HG02763 (cell line): ENCODE results near the gene FAM193A.
A peak's percentile ranks its signal among the peaks of the same experiment; 100 is the strongest.

Experiments
- ATAC-seq: cut with Tn5 transposase; IDR thresholded peaks from one replicate; pipeline ENCODE4 v1.9.1; 2021; ENCODE audit warnings: mild to moderate bottlenecking, moderate library complexity; ENCODE audit not compliant: unreplicated experiment

Gene FAM193A

DNA sequence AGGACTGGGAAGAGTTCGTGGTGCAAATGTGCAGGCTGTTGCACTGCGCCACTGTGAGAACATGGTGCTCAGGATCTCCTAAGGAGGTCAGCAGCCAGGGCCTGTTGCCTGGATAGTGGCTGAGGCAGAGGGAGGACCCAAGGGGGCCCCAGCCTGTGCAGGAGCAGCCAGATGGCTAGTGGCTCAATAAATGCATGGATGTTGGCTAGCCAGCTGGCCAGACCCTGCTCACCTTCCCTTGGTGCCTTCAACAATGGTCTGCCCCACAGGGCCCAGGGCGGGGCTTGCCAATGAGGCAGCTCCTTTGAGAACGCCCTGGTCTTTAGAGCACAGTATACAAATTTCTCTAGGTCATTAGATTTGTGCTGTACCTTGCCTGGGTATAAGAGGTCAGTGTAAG, 152.2 kb downstream of the FAM193A start:
- no peak for ATAC-seq

GRCh38 chr4:2689114-2689513, 152.7 kb downstream of the FAM193A start:
- no peak for ATAC-seq

- peak; percentile 38 for ATAC-seq
Observed at GRCh38 chr4:2689825-2690700, 153.6 kb downstream of the FAM193A start.

- ATAC-seq = no peak
Observed at GRCh38 chr4:2691313-2691712, 154.9 kb downstream of the FAM193A start.

DNA sequence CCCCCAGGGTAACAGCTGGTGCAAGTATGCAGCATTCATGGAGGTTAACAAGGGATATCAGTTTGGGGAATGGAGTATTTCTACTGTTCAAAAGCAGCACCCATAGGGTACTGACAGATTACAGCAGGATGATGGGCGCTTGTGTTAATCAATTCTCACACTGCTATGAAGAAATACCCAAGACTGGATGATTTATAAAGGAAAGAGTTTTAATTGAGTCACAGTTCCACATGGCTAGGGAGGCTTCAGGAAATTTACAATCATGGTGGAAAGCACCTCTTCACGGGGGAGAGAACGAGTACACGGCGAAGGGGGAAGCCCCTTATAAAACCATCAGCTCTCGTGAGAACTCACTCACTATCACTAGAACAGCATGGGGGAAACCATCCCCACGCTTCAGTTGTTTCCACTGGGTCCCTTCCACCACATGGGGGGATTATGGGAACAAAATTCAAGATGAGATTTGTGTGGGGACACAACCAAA, 155.5 kb downstream of the FAM193A start:
- ATAC-seq = no peak

DNA sequence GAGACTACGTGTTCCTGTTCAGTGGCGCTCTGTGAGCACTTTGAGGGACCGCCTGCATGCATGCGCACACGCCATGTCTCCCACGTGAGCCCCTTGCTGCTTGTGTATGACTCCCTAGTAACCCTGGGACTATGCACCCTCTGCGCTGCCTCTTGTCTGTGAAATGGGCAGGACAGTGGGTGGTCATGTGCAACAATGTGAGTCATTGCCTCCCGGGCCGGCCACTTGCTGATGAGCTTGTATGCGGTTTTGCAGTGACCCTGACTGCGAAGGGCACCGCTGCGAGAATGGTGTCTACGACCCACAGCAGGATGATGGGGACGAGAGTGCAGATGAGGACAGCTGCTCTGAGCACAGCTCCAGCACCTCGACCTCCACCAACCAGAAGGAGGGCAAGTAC, 158.2 kb downstream of the FAM193A start:
- no peak for ATAC-seq

DNA sequence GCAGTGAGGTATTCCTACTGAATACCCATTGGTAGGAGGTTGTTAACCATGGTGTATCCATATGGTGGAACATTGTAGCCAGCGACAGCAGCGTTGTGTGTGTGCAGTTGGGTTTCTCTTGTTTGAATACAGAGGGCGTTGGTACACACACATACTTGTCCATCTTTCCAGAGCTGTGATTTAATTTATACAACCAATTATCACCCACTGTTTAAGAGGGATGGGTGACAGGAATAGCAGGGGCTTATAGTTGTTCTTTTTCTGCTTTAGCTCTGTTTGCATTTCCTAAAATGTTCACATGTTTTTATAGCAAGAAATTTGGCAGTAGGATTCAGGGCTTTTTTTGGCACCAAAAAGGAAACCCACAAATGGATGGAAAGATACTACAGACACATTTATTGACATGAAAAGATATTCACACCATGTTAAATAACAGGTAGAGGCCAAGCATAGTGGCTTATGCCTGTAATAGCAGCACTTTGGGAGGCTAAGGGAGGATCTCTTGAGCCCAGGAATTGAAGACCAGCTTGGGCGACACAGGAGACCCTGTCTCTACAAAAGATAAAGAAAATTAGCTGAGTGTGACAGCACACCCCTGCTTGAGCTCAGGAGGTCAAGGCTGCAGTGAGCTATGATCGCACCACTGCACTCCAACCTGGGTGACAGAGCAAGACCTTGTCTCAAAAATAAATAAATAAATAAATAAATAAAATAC, 159.1 kb downstream of the FAM193A start:
- ATAC-seq = no peak

- ATAC-seq = peak; percentile 88
Observed at GRCh38 chr4:2696423-2696822, 160.0 kb downstream of the FAM193A start.

- ATAC-seq = no peak
Observed at GRCh38 chr4:2697995-2698414, 161.6 kb downstream of the FAM193A start.

GRCh38 chr4:2698504-2698903, 162.1 kb downstream of the FAM193A start:
- no peak for ATAC-seq

DNA sequence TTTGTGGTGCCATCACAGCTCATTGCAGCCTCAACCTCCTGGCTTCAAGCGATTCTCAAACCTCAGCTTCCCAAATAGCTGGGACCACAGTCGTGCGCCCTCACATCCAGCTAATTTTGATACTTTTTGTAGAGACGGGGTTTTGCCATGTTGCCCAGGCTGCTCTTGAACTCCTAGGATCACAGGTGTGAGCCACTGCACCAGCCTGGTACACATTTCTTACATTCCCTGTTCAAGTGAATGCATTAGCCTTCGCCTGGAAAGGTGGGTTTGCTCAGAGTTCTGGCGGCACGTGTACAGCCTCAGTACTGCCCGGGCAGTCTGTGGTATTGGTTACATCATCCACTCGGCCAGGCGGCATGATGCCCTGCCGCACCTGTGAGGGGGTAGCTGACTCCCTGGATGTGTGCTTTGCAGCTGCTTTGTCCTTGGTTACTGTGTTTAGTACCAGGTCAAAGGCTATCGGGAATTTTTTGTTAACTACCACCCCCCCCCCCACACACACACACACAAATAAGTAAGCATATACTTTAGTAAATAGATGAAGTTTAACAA, 162.6 kb downstream of the FAM193A start:
- ATAC-seq = no peak

- no peak for ATAC-seq
Observed at GRCh38 chr4:2699534-2699933, 163.1 kb downstream of the FAM193A start.

GRCh38 chr4:2700031-2700430, 163.6 kb downstream of the FAM193A start:
- ATAC-seq = no peak

- no peak for ATAC-seq
Observed at GRCh38 chr4:2702361-2702760, 165.9 kb downstream of the FAM193A start.

DNA sequence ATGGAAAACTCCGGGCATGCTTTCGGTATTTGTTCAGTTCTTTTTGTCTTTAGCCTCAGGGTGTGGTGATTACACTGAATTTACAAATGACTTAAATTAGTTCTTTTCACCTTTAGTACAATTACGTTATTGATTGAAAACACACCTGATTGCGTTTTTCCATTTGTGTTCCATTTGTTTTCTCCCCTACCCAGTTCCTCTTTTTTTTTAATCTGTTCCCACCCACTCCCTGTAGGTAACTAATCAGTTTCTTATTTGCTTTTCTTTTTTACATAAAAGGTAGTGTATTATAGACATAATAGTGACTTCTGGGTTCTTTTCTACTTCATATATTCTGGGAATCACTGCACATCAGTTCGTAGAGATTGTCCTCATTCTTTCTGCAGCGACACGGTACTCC, 166.3 kb downstream of the FAM193A start:
- ATAC-seq = no peak

DNA sequence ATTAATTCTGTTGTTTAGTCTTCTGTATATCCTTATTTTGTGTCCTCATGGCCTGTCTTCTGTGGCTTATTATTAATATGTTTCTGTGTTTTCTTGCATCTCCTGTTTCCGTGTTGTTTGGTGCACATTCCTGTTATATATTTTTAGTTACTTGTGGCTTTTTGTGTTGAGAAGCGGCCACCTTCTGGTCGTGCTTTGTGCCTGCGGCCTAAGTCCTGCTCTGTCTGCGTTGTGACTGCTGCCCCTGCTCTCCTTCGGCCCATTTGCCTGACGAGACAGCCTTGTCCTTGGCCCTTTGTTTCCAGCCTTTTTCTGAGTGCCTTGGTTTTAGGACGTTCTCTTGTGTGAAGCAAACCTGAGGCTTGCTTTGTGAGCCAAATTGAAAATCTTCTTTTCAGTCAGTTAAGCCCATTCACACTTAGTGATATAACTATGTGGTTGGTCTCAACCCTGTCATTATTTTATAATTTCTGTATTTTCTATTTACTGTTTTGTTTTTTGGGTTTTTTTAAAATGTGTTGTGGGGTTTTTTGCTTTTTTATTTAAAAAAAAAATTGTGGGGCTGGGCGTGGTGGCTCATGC, 175.9 kb downstream of the FAM193A start:
- ATAC-seq = no peak

GRCh38 chr4:2713337-2713736, 176.9 kb downstream of the FAM193A start:
- no peak for ATAC-seq

DNA sequence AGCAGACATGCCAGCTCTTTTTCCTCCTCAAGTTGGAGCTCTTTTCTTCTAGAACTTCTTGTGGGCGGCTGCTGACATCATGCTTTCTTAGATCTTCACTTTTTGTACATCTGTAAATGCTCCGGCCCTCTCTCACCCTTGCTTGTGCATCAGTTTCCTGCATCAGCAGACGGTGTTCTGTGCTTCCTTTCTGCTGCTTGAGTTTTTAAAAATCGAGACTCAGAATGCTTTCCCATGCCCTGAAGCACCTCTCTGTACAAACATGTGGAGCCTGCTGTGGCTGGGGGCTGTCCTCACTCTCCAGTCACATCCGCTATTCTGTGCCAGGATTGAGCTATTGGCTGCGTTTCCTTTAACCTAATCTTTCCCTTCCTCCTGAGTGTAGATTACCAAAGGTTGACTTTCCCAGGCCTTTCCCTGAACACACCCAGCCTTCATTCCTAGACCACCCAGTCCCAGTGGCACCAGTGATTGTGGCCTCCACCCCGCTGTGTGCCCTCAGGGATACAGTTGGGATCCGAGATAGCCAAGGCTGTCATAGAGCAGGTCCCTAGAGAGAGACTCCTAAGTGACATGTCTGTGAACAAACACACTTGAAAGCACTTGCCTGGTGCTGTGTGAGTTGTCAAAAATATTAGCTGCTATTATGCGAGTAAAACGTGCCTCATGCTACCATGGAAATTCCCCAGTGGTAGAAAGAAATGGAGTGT, 177.8 kb downstream of the FAM193A start:
- no peak for ATAC-seq

DNA sequence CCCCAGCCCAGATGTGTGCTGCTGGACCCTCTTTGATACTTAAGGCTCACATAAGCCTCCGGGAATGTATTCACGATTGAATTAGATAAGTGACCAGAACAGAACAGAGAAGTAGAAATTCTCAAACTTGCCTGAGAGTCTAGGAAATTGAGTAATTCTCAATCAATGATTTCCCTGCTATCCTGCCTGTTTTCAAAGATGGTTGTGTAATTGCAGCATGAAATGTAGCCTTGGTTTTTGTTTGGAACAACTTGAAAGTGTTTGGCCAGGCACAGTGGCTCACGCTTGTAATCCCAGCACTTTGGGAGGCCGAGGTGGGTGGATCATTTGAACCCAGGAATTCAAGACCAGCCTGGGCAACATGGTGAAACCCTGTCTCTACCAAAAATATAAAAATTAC, 178.5 kb downstream of the FAM193A start:
- no peak for ATAC-seq

DNA sequence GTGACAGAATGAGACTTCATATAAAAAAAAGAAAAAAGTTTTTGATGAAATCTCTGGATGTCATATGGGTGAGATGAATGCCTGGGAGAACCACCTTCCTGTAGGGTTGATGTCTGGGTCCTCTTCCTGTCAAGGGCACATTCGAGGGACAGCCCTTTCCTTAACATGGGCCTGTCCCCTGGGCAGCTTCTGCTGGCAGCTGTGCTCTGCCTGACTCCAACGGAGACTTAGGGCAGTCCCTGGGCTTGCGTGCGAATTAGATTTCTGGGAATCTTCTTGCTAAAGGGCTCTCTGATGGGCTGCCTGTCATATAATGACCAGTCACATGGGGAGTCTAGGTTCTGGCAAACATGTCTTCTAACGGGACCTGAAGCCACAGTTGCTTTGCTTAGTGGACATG, 179.0 kb downstream of the FAM193A start:
- ATAC-seq = no peak

- ATAC-seq = no peak
Observed at GRCh38 chr4:2716236-2716635, 179.8 kb downstream of the FAM193A start.
